PC-3 (cell line): ENCODE data around the gene TBX2.

Source experiments
- EZH2phosphoT487 ChIP-seq: fragments of 300-600 bp; sonication (generic); IDR thresholded peaks from 2 replicates; pipeline ENCODE4 v1.6.1; 2018; ENCODE audit warnings: mild to moderate bottlenecking, antibody characterized with exemption, low read length, borderline replicate concordance
- TF ChIP-seq, protein P1 (sequence below): fragments of 300-600 bp; sonication (generic); conservative IDR thresholded peaks from 2 replicates; pipeline ENCODE4 v1.5.1; 2017; ENCODE audit warnings: antibody characterized with exemption, low read depth, mild to moderate bottlenecking, low read length

GRCh38 chr17:61456688-61457225 lies 57.1 kb downstream of the TBX2 start:
- TF ChIP-seq, protein P1, sequence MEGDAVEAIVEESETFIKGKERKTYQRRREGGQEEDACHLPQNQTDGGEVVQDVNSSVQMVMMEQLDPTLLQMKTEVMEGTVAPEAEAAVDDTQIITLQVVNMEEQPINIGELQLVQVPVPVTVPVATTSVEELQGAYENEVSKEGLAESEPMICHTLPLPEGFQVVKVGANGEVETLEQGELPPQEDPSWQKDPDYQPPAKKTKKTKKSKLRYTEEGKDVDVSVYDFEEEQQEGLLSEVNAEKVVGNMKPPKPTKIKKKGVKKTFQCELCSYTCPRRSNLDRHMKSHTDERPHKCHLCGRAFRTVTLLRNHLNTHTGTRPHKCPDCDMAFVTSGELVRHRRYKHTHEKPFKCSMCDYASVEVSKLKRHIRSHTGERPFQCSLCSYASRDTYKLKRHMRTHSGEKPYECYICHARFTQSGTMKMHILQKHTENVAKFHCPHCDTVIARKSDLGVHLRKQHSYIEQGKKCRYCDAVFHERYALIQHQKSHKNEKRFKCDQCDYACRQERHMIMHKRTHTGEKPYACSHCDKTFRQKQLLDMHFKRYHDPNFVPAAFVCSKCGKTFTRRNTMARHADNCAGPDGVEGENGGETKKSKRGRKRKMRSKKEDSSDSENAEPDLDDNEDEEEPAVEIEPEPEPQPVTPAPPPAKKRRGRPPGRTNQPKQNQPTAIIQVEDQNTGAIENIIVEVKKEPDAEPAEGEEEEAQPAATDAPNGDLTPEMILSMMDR = no peak
- TF ChIP-seq EZH2phosphoT487 = no peak
